ENCODE data around the gene PRSS50. TPM values are rescaled to one million over a fixed set of nuclear protein-coding genes. Genes with fewer than 3 reads are reported as not detected.

PRSS50 gene
- total RNA-seq, 1 experiment from 2014 or later = not detected

GRCh38 chr3:46681856-46682540 is 35.7 kb downstream of the PRSS50 start:
- DNase-seq (ENCODE audit: low spot score) = no peak
- Histone ChIP-seq H3K4me1 (ENCODE audit: insufficient read depth, low read length, poor library complexity, severe bottlenecking) (no peaks in the 10 kb centered on the region), H3K27me3 (replicated peaks; ENCODE audit: insufficient read depth, low read depth, low read length, poor library complexity) (no peaks in the 10 kb centered on the region), H3K9me3 (ENCODE audit: low read depth, low read length, poor library complexity, severe bottlenecking) (no peaks in the 10 kb centered on the region), H3K36me3 (ENCODE audit: insufficient read depth, low read length, poor library complexity, severe bottlenecking) (no peaks in the 10 kb centered on the region), H3K4me3 (ENCODE audit: low read depth, low read length, poor library complexity, severe bottlenecking) (no peak overlapping the region), H3K27ac (ENCODE audit: low read depth, low read length, poor library complexity, severe bottlenecking) (no peak overlapping the region)
- POLR2A ChIA-PET (ENCODE audit: low non-redundant PET) = no interaction called here
- TF ChIP-seq EZH2 (IDR thresholded peaks at IDR 0.05; ENCODE audit: borderline replicate concordance, low read depth, low read length, poor library complexity, severe bottlenecking) (no peak), CTCF (conservative IDR thresholded peaks at IDR 0.05; ENCODE audit: low read depth, low read length) (no peak)
- intact Hi-C loops (cut with micrococcal nuclease; ENCODE audit: unreplicated experiment) = no loop called here
- CTCF ChIA-PET = no interaction called here
- no TSS peak for BruUV-seq (replicated peaks)

- intact Hi-C loops (cut with micrococcal nuclease; ENCODE audit: unreplicated experiment) = no loop called here
- POLR2A ChIA-PET (ENCODE audit: low non-redundant PET) = no interaction called here
Observed at GRCh38 chr3:46681387-46681786, 36.3 kb downstream of the PRSS50 start.

GRCh38 chr3:46680298-46680826 is 37.3 kb downstream of the PRSS50 start:
- Histone ChIP-seq H3K27ac (ENCODE audit: low read depth, low read length, poor library complexity, severe bottlenecking) (no peak overlapping the region), H3K36me3 (ENCODE audit: insufficient read depth, low read length, poor library complexity, severe bottlenecking) (no peaks in the 10 kb centered on the region), H3K9me3 (ENCODE audit: low read depth, low read length, poor library complexity, severe bottlenecking) (no peaks in the 10 kb centered on the region), H3K4me3 (ENCODE audit: low read depth, low read length, poor library complexity, severe bottlenecking) (no peak overlapping the region), H3K4me1 (ENCODE audit: insufficient read depth, low read length, poor library complexity, severe bottlenecking) (no peaks in the 10 kb centered on the region), H3K27me3 (replicated peaks; ENCODE audit: insufficient read depth, low read depth, low read length, poor library complexity) (no peaks in the 10 kb centered on the region)
- POLR2A ChIA-PET (ENCODE audit: low non-redundant PET) = no interaction called here
- TF ChIP-seq CTCF (conservative IDR thresholded peaks at IDR 0.05; ENCODE audit: low read depth, low read length) (no peak), EZH2 (IDR thresholded peaks at IDR 0.05; ENCODE audit: borderline replicate concordance, low read depth, low read length, poor library complexity, severe bottlenecking) (no peak)
- no TSS peak for BruUV-seq (replicated peaks)
- CTCF ChIA-PET = no interaction called here
- intact Hi-C loops (cut with micrococcal nuclease; ENCODE audit: unreplicated experiment) = no loop called here
- DNase-seq (ENCODE audit: low spot score) = no peak

More at GRCh38 chr3:46681387-46681786, 36.3 kb downstream of the PRSS50 start:
- DNase-seq (ENCODE audit: low spot score) = no peak
- Histone ChIP-seq H3K27me3 (replicated peaks; ENCODE audit: insufficient read depth, low read depth, low read length, poor library complexity) (no peaks in the 10 kb centered on the region), H3K4me3 (ENCODE audit: low read depth, low read length, poor library complexity, severe bottlenecking) (no peak overlapping the region), H3K27ac (ENCODE audit: low read depth, low read length, poor library complexity, severe bottlenecking) (no peak overlapping the region), H3K9me3 (ENCODE audit: low read depth, low read length, poor library complexity, severe bottlenecking) (no peaks in the 10 kb centered on the region), H3K4me1 (ENCODE audit: insufficient read depth, low read length, poor library complexity, severe bottlenecking) (no peaks in the 10 kb centered on the region), H3K36me3 (ENCODE audit: insufficient read depth, low read length, poor library complexity, severe bottlenecking) (no peaks in the 10 kb centered on the region)
- CTCF ChIA-PET = no interaction called here
- no TSS peak for BruUV-seq (replicated peaks)
- TF ChIP-seq CTCF (conservative IDR thresholded peaks at IDR 0.05; ENCODE audit: low read depth, low read length) (no peak), EZH2 (IDR thresholded peaks at IDR 0.05; ENCODE audit: borderline replicate concordance, low read depth, low read length, poor library complexity, severe bottlenecking) (no peak)
